ENCODE data around the gene SMIM35.

- TF ChIP-seq POLR2A (IDR thresholded peaks at IDR 0.05) (no peak), CTCF (IDR thresholded peaks at IDR 0.05) (no peak)
These were observed 48.5 kb upstream of the SMIM35 start for GRCh38 chr11:118135051-118135795.
